ENCODE measurements around the gene SALL4.
A peak's percentile ranks its signal among the peaks of the same experiment; 100 is the strongest.

DNA sequence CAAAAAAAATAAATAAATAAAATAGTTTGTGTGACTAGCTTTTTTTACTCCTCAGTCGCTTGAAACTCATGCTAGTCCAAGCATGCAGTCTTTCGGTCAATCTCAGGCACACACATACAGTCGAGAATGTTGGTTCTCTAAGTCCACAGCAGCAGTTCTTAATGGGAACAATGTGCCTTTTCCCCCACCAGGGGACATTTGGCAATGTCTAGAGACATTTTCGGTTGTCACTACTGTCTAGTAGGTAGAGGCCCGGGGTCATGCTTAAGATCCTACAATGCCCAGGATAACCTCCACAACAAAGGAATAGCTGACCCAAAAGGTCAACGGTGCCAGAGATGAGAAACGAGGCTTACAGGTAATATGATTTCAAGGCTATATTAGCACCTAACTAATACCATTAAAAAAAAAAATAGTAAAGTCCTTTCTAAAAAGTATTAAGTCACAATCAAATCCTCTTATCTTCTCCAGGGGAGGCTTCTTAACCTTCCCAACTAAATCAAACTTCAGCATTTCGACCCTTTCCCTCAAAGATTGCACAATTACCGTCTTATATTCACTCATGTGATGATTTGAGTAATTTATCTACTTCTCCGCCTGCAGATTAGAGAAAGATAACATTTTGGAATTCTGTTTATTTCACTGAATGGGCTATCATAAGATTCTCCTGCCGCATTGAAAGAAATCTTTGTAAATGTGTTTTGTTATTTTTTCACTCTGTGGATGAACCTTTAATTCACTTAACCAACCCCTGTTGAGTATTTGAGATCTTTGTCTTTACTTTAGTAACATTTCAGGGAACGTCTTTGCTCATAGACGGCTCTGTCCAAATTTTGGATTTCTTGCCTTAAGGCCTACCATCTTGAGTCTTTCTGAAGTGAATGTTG, 8.1 kb upstream of the SALL4 start:
- TF ChIP-seq POLR2AphosphoS5 (IDR thresholded peaks at IDR 0.05; ENCODE audit: low read depth, low read length) (no peak), CTCF (IDR thresholded peaks at IDR 0.05; ENCODE audit: control extremely low read depth in 1 of 3, insufficient read depth in 1 of 3, low read depth in 1 of 3, low read length in 3 of 3) (peak in 2 of 3 experiments; percentile 14 to 39; a peak in 2 of 4 replicates), TBP (IDR thresholded peaks at IDR 0.05; ENCODE audit: low read depth, low read length) (no peak), EZH2 (IDR thresholded peaks at IDR 0.05; ENCODE audit: low read depth, low read length, severe bottlenecking) (no peak), GABPA (IDR thresholded peaks at IDR 0.05; ENCODE audit: borderline replicate concordance, insufficient read depth, low read length) (no peak)
